Gastrocnemius medialis (tissue), 4 donors: ENCODE results near the gene PPP2R3B.

Source experiments
- CTCF ChIP-seq, 5 experiments: fragments of 450-650 bp in 3 of 5; fragments of 200-600 bp in 2 of 5; sonication (generic) in 2 of 5; IDR thresholded peaks in 4 of 5; conservative IDR thresholded peaks in 1 of 5; 1 replicate in 4 of 5; 2 replicates in 1 of 5; pipeline ENCODE4 v1.5.1; 2016 to 2019; ENCODE audit warnings: antibody characterized with exemption in 5 of 5, mild to moderate bottlenecking in 3 of 5, moderate library complexity in 3 of 5
- POLR2A ChIP-seq, 2 donors: fragments of 450-650 bp; IDR thresholded peaks; one replicate each; pipeline ENCODE4 v1.6.1; 2017; ENCODE audit warnings: antibody characterized with exemption in 2 of 2, mild to moderate bottlenecking in 2 of 2, moderate library complexity in 2 of 2

GRCh38 chrX:433771-434170 lies 47.1 kb upstream of the PPP2R3B start:
- TF ChIP-seq CTCF (IDR thresholded peaks at IDR 0.05 in 4 of 5, conservative IDR thresholded peaks at IDR 0.05 in 1 of 5) (no peak), POLR2A (IDR thresholded peaks at IDR 0.05) (no peak)
